A549 (cell line): ENCODE results near the gene WDR75.

Experiments
- CTCF ChIP-seq: fragments of >200 bp; sonication (Bioruptor Twin); formaldehyde crosslinking; IDR thresholded peaks from 3 replicates; pipeline ENCODE4 v1.5.1; 2016
- EP300 ChIP-seq, 2 experiments: fragments of >200 bp; sonication (Bioruptor Twin); formaldehyde crosslinking; IDR thresholded peaks; 2 replicates in 1 of 2; 3 replicates in 1 of 2; pipeline ENCODE4 v1.6.1; 2016 to 2017
- POLR2A ChIP-seq: IDR thresholded peaks from 2 replicates; pipeline ENCODE4 v1.6.1; 2012; ENCODE audit warnings: mild to moderate bottlenecking, low read length
- RAD21 ChIP-seq, 2 experiments: fragments of >200 bp in 1 of 2; sonication (Bioruptor Twin) in 1 of 2; formaldehyde crosslinking in 1 of 2; IDR thresholded peaks in 1 of 2; conservative IDR thresholded peaks in 1 of 2; 2 replicates in 1 of 2; 3 replicates in 1 of 2; pipeline ENCODE4 v1.6.1; 2012 to 2018; ENCODE audit warnings: inconsistent platforms in 1 of 2
- RARB ChIP-seq: fragments of 250-450 bp; sonication (Bioruptor Pico); IDR thresholded peaks from 2 replicates; pipeline ENCODE4 v1.8.0; 2021; ENCODE audit warnings: mild to moderate bottlenecking, moderate library complexity
- RCOR1 ChIP-seq: fragments of 150-350 bp; IDR thresholded peaks from 2 replicates; pipeline ENCODE4 v1.6.1; 2014; ENCODE audit warnings: antibody characterized with exemption, low read length, low read depth
- SMC3 ChIP-seq: fragments of >200 bp; sonication (Bioruptor Twin); formaldehyde crosslinking; IDR thresholded peaks from 3 replicates; pipeline ENCODE4 v1.6.1; 2018; ENCODE audit warnings: inconsistent platforms

GRCh38 chr2:189505492-189505891, 64.2 kb downstream of the WDR75 start:
- no peak for TF ChIP-seq RCOR1
- TF ChIP-seq RARB (CRISPR knock-in tag), result no peak
- TF ChIP-seq EP300 (IDR thresholded peaks at IDR 0.05), result no peak
- no peak for TF ChIP-seq SMC3
- no peak for TF ChIP-seq CTCF
- no peak for TF ChIP-seq POLR2A
- no peak for TF ChIP-seq RAD21 (conservative IDR thresholded peaks at IDR 0.05 in 1 of 2, IDR thresholded peaks at IDR 0.05 in 1 of 2)
